Common myeloid progenitor, CD34-positive (primary cell): ENCODE measurements around the gene MRPL20.

ENCODE experiments used
- CTCF ChIA-PET: fragments of 350-600 bp; sonication (Branson Sonifier 250); formaldehyde crosslinking; loops from one replicate; lab custom pipeline; 2021; ENCODE audit warnings: antibody characterized with exemption; lab: Charles Lee
- POLR2A ChIA-PET: fragments of 350-600 bp; sonication (Branson Sonifier 250); formaldehyde crosslinking; loops from one replicate; lab custom pipeline; 2021; ENCODE audit warnings: antibody characterized with exemption; lab: Charles Lee
- DNase-seq, 3 donors: peaks; one replicate each; pipeline versions ENCODE4 v3.0.0 to v3.0.0-alpha.2; 2013
- H3K27ac ChIP-seq, 2 experiments: 1 replicate in 1 of 2; 2 replicates in 1 of 2; pipeline ENCODE4 v1.7.0; 2013; ENCODE audit warnings: inconsistent platforms in 2 of 2, low read length in 2 of 2, mild to moderate bottlenecking in 2 of 2, low read depth in 1 of 2, moderate library complexity in 1 of 2; ENCODE audit not compliant: severe bottlenecking in 2 of 2, insufficient read depth in 1 of 2, poor library complexity in 1 of 2
- H3K27me3 ChIP-seq, 5 experiments: replicated peaks in 2 of 5; 1 replicate in 3 of 5; 2 replicates in 2 of 5; pipeline versions ENCODE4 v1.6.1 to v1.7.0; 2013; ENCODE audit warnings: low read length in 4 of 5, mild to moderate bottlenecking in 2 of 5, moderate library complexity in 2 of 5, inconsistent platforms in 1 of 5; ENCODE audit not compliant: insufficient read depth in 5 of 5, control insufficient read depth in 4 of 5
- H3K36me3 ChIP-seq, 4 experiments: 1 replicate in 2 of 4; 2 replicates in 2 of 4; pipeline versions ENCODE4 v1.6.1 to v1.7.0; 2013; ENCODE audit warnings: low read length in 3 of 4, control low read depth in 1 of 4, mild to moderate bottlenecking in 1 of 4; ENCODE audit not compliant: control insufficient read depth in 4 of 4, insufficient read depth in 4 of 4
- H3K4me1 ChIP-seq, 4 experiments: 1 replicate in 3 of 4; 2 replicates in 1 of 4; pipeline versions ENCODE4 v1.6.1 to v1.7.1; 2013; ENCODE audit warnings: low read length in 3 of 4, mild to moderate bottlenecking in 3 of 4, control low read depth in 1 of 4, inconsistent platforms in 1 of 4, moderate library complexity in 1 of 4; ENCODE audit not compliant: control insufficient read depth in 4 of 4, insufficient read depth in 4 of 4; ENCODE audit errors: control extremely low read depth in 1 of 4
- H3K4me3 ChIP-seq, 7 experiments: 1 replicate in 4 of 7; 2 replicates in 3 of 7; pipeline versions ENCODE4 v1.5.1 to v1.7.0; 2013; ENCODE audit warnings: mild to moderate bottlenecking in 7 of 7, low read length in 6 of 7, moderate library complexity in 6 of 7, inconsistent platforms in 2 of 7, low read depth in 2 of 7, control low read depth in 1 of 7; ENCODE audit not compliant: insufficient read depth in 4 of 7, control insufficient read depth in 1 of 7; ENCODE audit errors: extremely low read depth in 1 of 7
- H3K9me3 ChIP-seq, 5 experiments: 1 replicate in 4 of 5; 2 replicates in 1 of 5; pipeline versions ENCODE4 v1.6.1 to v1.7.1; 2013; ENCODE audit warnings: low read length in 4 of 5, mild to moderate bottlenecking in 2 of 5, inconsistent platforms in 1 of 5, low read depth in 1 of 5, moderate library complexity in 1 of 5; ENCODE audit not compliant: control insufficient read depth in 4 of 5, insufficient read depth in 2 of 5; ENCODE audit errors: control extremely low read depth in 1 of 5
- WGBS: methylation state at CpG from one replicate; pipeline ENCODE4 v1.1.5; 2013; ENCODE audit not compliant: insufficient coverage; 5-methylcytosine and 5-hydroxymethylcytosine counted together

The MRPL20 gene

GRCh38 chr1:1355416-1355815 lies 51.7 kb downstream of the MRPL20 start:
- Histone ChIP-seq H3K9me3 (no peaks in the 10 kb centered on the region), H3K27me3 (peaks cover 0 to 86% (median 12%) of the 10 kb centered on the region in 5 experiments), H3K36me3 (no peaks in the 10 kb centered on the region), H3K4me1 (peaks cover 0 to 24% (median 12%) of the 10 kb centered on the region in 4 experiments), H3K4me3 (no peak overlapping the region), H3K27ac (no peak overlapping the region)
- ChIA-PET POLR2A (no interaction called here), CTCF (no interaction called here)
- WGBS, result 2% methylated on average over 22 of the region's 52 CpGs
- DNase-seq, result peak in 1 of 3 donors; percentile 41

- H3K27me3 ChIP-seq, result peaks cover 0 to 79% (median 9%) of the 10 kb centered on the region in 5 experiments
- POLR2A ChIA-PET, result interaction anchor here (1.4 kb wide), 1 partner anchor 16 kb away, joined by 3 read pairs; no protein-coding TSS in a partner anchor
- DNase-seq, result no peak
- peak overlapping the region in 1 of 7 experiments; percentile 11 for H3K4me3 ChIP-seq
- no peaks in the 10 kb centered on the region for H3K36me3 ChIP-seq
- WGBS, result 21% methylated on average over 85 of the region's 116 CpGs
- H3K9me3 ChIP-seq, result no peaks in the 10 kb centered on the region
- CTCF ChIA-PET, result interaction anchor here (3.5 kb wide), 1 partner anchor 17 kb away, joined by 27 read pairs; no protein-coding TSS in a partner anchor
- peaks cover 0 to 24% (median 13%) of the 10 kb centered on the region in 4 experiments for H3K4me1 ChIP-seq
- H3K27ac ChIP-seq, result no peak overlapping the region
These were observed 52.5 kb downstream of the MRPL20 start for GRCh38 chr1:1354271-1355247.

GRCh38 chr1:1353389-1354151 lies 53.5 kb downstream of the MRPL20 start:
- 24% methylated on average over 17 of the region's 28 CpGs for WGBS
- Histone ChIP-seq H3K27ac (no peak overlapping the region), H3K27me3 (peaks cover 0 to 69% (median 8%) of the 10 kb centered on the region in 5 experiments), H3K36me3 (no peaks in the 10 kb centered on the region), H3K4me1 (peaks cover 0 to 27% (median 15%) of the 10 kb centered on the region in 4 experiments), H3K9me3 (no peaks in the 10 kb centered on the region), H3K4me3 (no peak overlapping the region)
- ChIA-PET POLR2A (interaction anchor here (1.4 kb wide), 1 partner anchor 17 kb away, joined by 3 read pairs; no protein-coding TSS in a partner anchor), CTCF (interaction anchor here (1.3 to 3.5 kb wide), 2 partner anchors 18 to 20 kb away, joined by 5 to 27 read pairs; no protein-coding TSS in a partner anchor)
- DNase-seq, result no peak

DNA sequence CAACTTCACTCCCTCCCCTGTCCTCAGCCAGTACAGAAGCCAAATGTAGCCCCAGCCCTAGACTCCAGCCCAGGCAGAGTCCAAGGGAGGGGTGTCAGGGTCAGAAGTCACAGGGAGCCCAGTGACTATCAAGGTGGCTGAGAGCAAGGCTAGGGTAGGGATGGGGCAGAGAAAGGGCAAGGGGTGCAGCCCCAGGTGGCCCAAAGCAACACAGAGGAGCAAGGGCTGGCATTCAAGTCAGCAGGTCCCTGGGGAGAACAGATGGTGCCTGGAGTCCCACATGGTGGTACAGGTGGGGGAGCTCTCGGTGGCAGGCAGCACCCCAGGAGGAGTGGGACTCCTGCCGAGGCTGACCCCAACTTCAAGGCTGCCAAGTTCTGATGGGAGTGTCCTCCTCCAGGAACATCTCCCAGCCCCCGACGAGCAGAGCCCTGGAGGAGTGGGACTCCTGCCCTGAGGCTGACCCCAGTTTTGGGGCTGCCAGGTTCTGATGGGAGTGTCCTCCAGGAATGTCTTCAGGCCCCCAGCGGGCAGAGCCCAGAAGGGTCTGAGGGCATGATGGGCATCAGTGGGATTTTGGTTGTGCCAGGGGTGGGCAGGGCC lies 54.2 kb downstream of the MRPL20 start:
- CTCF ChIA-PET, result interaction anchor here (1.3 to 3.5 kb wide), 2 partner anchors 18 to 21 kb away, joined by 5 to 27 read pairs; no protein-coding TSS in a partner anchor
- Histone ChIP-seq H3K4me1 (peaks cover 0 to 30% (median 19%) of the 10 kb centered on the region in 4 experiments), H3K9me3 (no peaks in the 10 kb centered on the region), H3K36me3 (no peaks in the 10 kb centered on the region), H3K4me3 (no peak overlapping the region), H3K27ac (no peak overlapping the region), H3K27me3 (peaks cover 0 to 62% (median 8%) of the 10 kb centered on the region in 5 experiments)
- POLR2A ChIA-PET, result no interaction called here
- WGBS, result 41% methylated on average over 4 of the region's 5 CpGs
- no peak for DNase-seq
